Measurements from ENCODE around the gene NLGN3.

GRCh38 chrX:71169586-71169985, 24.9 kb downstream of the NLGN3 start:
- TF ChIP-seq RFX5 (IDR thresholded peaks at IDR 0.05; ENCODE audit: borderline replicate concordance, low read depth, low read length) (no peak), TAF1 (IDR thresholded peaks at IDR 0.05; ENCODE audit: low read depth, low read length) (no peak), CBX5 (IDR thresholded peaks at IDR 0.05; ENCODE audit: low read depth, low read length) (no peak), EP300 (IDR thresholded peaks at IDR 0.05; ENCODE audit: borderline replicate concordance in 1 of 2, low read depth in 2 of 2, low read length in 2 of 2) (no peak), POLR2AphosphoS5 (IDR thresholded peaks at IDR 0.05; ENCODE audit: low read depth, low read length) (no peak), POU5F1 (IDR thresholded peaks at IDR 0.05; ENCODE audit: low read depth, low read length) (no peak), SP1 (IDR thresholded peaks at IDR 0.05; ENCODE audit: low read depth, low read length) (no peak)
